Measurements from ENCODE around the gene EIF5AL1. TPM values are rescaled to one million over a fixed set of nuclear protein-coding genes. Genes with fewer than 3 reads are reported as not detected.
"Not testable (repeated sequence)": the region's sequence is repeated elsewhere in the genome, so short reads cannot be mapped to it uniquely, and the experiment has no call there.

The EIF5AL1 gene
- total and polyA plus RNA-seq, 2 of the 4 experiments (the other 2 are of a cell fraction), result 1.1 to 1.4 TPM

DNA sequence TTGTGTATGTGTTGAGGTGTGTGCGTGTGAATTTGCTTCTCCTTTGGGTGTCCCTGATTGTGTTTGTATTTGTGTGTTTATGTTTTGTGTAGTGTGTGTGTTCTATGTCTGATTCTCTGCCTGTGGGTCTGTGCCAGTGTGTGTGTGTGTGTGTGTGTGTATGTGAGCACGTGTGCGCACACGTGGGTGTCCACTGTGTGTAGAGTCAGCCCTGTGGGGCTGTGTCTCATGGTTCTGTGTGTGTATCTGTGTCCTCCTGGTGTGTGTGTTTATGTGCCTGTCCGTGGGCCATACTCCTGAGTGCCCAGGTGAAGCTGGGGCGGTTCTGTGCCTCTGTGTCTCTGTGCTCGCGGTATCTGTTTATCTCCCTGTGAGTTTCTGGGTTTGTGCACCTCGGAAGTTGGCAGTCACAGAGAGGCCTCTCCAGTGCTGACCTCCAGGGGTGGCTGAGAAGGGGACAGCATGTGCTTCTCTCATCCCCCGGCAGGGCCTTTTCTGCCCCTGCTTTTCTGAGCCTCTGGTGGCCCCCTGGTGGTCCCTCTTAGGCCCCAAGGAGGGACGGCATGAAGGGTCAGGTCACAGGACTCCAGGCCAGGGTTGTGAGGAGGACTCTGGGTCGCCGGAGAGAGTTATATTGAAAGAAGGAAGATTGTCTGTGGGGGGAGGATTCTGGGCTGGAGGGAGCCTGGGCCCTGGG is 11.0 kb downstream of the EIF5AL1 start:
- H2BK20ac ChIP-seq (ENCODE audit: low read depth, low read length); H3K23ac ChIP-seq (ENCODE audit: low read depth, low read length); dilution Hi-C loops (cut with HindIII; ENCODE audit: low sequenced_read_pairs, unreplicated experiment); H2BK120ac ChIP-seq (ENCODE audit: low read depth, low read length); H3K9me1 ChIP-seq (ENCODE audit: insufficient read depth, low read length); ATAC-seq (ENCODE audit: low read depth); intact Hi-C loops (cut with micrococcal nuclease); H3K14ac ChIP-seq (replicated peaks; ENCODE audit: low read depth, low read length); H3K36me3 ChIP-seq (ENCODE audit: control insufficient read depth, insufficient read depth, low read length); H4K91ac ChIP-seq (ENCODE audit: insufficient read depth, low read depth, low read length); H3K4ac ChIP-seq (ENCODE audit: low read depth, low read length); H2AK5ac ChIP-seq (ENCODE audit: low read depth, low read length); H3K4me2 ChIP-seq (ENCODE audit: low read depth, low read length); H3K4me1 ChIP-seq (ENCODE audit: control insufficient read depth, insufficient read depth, low read length); H3K79me1 ChIP-seq (ENCODE audit: low read depth in 1 of 2, low read length in 2 of 2); H4K5ac ChIP-seq (ENCODE audit: low read depth, low read length); H4K8ac ChIP-seq (ENCODE audit: low read depth in 2 of 2, low read length in 2 of 2); CTCF ChIA-PET; H4K20me1 ChIP-seq (ENCODE audit: insufficient read depth, low read length); DNase-seq; in situ Hi-C loops (cut with MboI; ENCODE audit: low sequenced_read_pairs); H3K4me3 ChIP-seq (ENCODE audit: insufficient read depth, low read depth, low read length); BruUV-seq (replicated peaks); H2AFZ ChIP-seq (replicated peaks; ENCODE audit: low read length, poor library complexity); H2BK15ac ChIP-seq (ENCODE audit: low read depth, low read length); H3K18ac ChIP-seq (ENCODE audit: low read depth, low read length); H2BK5ac ChIP-seq (ENCODE audit: low read depth, low read length, poor library complexity, severe bottlenecking); H3K27ac ChIP-seq (ENCODE audit: insufficient read depth, low read length); H3K27me3 ChIP-seq (ENCODE audit: control insufficient read depth, insufficient read depth, low read length); POLR2A ChIA-PET (ENCODE audit: unreplicated experiment); H3K9ac ChIP-seq (ENCODE audit: low read depth, low read length); H3K9me3 ChIP-seq (ENCODE audit: control insufficient read depth, insufficient read depth, low read length); H3K56ac ChIP-seq (ENCODE audit: extremely low read depth, insufficient read depth, low read length); H2AK9ac ChIP-seq (replicated peaks; ENCODE audit: low read depth, low read length, poor library complexity): not testable (repeated sequence)
- WGBS, 2 experiments (ENCODE audit: extremely low coverage in 2 of 2, insufficient read length in 1 of 2), result no CpG with 5 or more reads among the region's 13 CpGs

DNA sequence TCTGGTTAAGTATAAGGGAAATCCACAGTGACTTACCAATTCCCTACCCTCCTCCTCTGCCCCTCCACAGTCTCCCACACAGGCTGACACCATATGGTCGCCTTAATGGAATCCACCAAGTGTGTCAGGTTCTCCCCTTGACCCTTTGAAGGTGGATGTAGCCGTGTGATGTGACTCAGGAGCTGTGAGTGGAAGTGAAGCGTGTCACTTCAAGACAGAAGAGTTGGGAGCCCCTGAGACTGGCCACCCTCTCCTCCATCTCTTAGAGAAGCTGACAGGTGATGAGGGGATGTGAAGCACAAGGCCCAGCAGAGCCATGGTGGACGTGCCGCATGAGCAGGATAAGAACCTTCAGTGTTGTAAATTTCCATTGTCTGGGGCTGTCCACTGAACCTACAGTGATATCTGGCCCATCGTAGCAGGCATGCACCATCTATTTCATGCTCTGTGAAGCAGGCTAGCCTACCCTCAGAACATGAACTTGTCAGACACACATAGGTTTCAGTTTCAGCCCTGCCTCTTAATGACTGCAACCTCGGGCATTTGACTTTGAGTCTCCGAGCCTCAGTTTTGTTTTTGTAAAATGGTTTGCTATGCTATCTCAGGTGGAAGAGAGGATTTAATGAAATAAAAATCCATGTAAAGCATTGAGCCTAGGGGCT is 12.8 kb downstream of the EIF5AL1 start:
- H3K18ac ChIP-seq (ENCODE audit: low read depth, low read length); H3K4ac ChIP-seq (ENCODE audit: low read depth, low read length); H2BK120ac ChIP-seq (ENCODE audit: low read depth, low read length); ATAC-seq (ENCODE audit: low read depth); H3K56ac ChIP-seq (ENCODE audit: extremely low read depth, insufficient read depth, low read length); H3K14ac ChIP-seq (replicated peaks; ENCODE audit: low read depth, low read length); H2BK15ac ChIP-seq (ENCODE audit: low read depth, low read length); H3K23ac ChIP-seq (ENCODE audit: low read depth, low read length); H4K91ac ChIP-seq (ENCODE audit: insufficient read depth, low read depth, low read length); H3K9ac ChIP-seq (ENCODE audit: low read depth, low read length); H2AK5ac ChIP-seq (ENCODE audit: low read depth, low read length); H3K4me2 ChIP-seq (ENCODE audit: low read depth, low read length); H3K4me1 ChIP-seq (ENCODE audit: control insufficient read depth, insufficient read depth, low read length); H2BK20ac ChIP-seq (ENCODE audit: low read depth, low read length); H3K27me3 ChIP-seq (ENCODE audit: control insufficient read depth, insufficient read depth, low read length); H2BK5ac ChIP-seq (ENCODE audit: low read depth, low read length, poor library complexity, severe bottlenecking); H3K9me3 ChIP-seq (ENCODE audit: control insufficient read depth, insufficient read depth, low read length); H3K9me1 ChIP-seq (ENCODE audit: insufficient read depth, low read length); H2AK9ac ChIP-seq (replicated peaks; ENCODE audit: low read depth, low read length, poor library complexity); H2AFZ ChIP-seq (replicated peaks; ENCODE audit: low read length, poor library complexity); DNase-seq; H4K20me1 ChIP-seq (ENCODE audit: insufficient read depth, low read length); CTCF ChIA-PET; H3K36me3 ChIP-seq (ENCODE audit: control insufficient read depth, insufficient read depth, low read length); H4K8ac ChIP-seq (ENCODE audit: low read depth in 2 of 2, low read length in 2 of 2); POLR2A ChIA-PET (ENCODE audit: unreplicated experiment); H3K79me1 ChIP-seq (ENCODE audit: low read depth in 1 of 2, low read length in 2 of 2); H3K4me3 ChIP-seq (ENCODE audit: insufficient read depth, low read depth, low read length); in situ Hi-C loops (cut with MboI; ENCODE audit: low sequenced_read_pairs); H4K5ac ChIP-seq (ENCODE audit: low read depth, low read length); H3K27ac ChIP-seq (ENCODE audit: insufficient read depth, low read length); BruUV-seq (replicated peaks); dilution Hi-C loops (cut with HindIII; ENCODE audit: low sequenced_read_pairs, unreplicated experiment); intact Hi-C loops (cut with micrococcal nuclease): not testable (repeated sequence)
- no CpG with 5 or more reads among the region's 8 CpGs for WGBS, 2 experiments (ENCODE audit: extremely low coverage in 2 of 2, insufficient read length in 1 of 2)

All from IMR-90 (cell line).